IMR-90 (cell line): ENCODE results near the gene GNA14. TPM values are rescaled to one million over a fixed set of nuclear protein-coding genes. Genes with fewer than 3 reads are reported as not detected.

ENCODE experiments used
- ATAC-seq: fragments of 200-7000 bp; cut with Tn5 transposase; 2 replicates; pipeline ENCODE4 v1.9.1; 2020; ENCODE audit warnings: low read depth, mild to moderate bottlenecking, moderate library complexity
- BruUV-seq: library from RNA; stranded (reverse); fragments of 400-500 nt; replicated peaks from 2 replicates; lab custom pipeline; 2021; lab: Mats Ljungman, UMichigan
- CTCF ChIA-PET: fragments of 300-600 bp; formaldehyde crosslinking; extraction: SDS; loops from one replicate; lab custom pipeline; 2021; ENCODE audit warnings: antibody characterized with exemption; lab: Yijun Ruan, JAX
- POLR2A ChIA-PET: fragments of 300-600 bp; sonication (Branson Sonifier 250); formaldehyde crosslinking; loops from one replicate; lab custom pipeline; 2022; ENCODE audit warnings: antibody characterized with exemption; ENCODE audit not compliant: unreplicated experiment; lab: Charles Lee
- DNase-seq: peaks from one replicate; pipeline ENCODE4 v3.0.0; 2013
- H2AFZ ChIP-seq: replicated peaks from 2 replicates; pipeline ENCODE3; 2013; ENCODE audit warnings: low read length, mild to moderate bottlenecking; ENCODE audit not compliant: poor library complexity
- H2AK5ac ChIP-seq: 2 replicates; pipeline ENCODE4 v1.6.1; 2013; ENCODE audit warnings: low read depth, low read length, inconsistent platforms
- H2AK9ac ChIP-seq: replicated peaks from 2 replicates; pipeline ENCODE3; 2013; ENCODE audit warnings: mild to moderate bottlenecking, low read depth, low read length, moderate library complexity; ENCODE audit not compliant: poor library complexity
- H2BK120ac ChIP-seq: 2 replicates; pipeline ENCODE4 v1.6.1; 2013; ENCODE audit warnings: low read depth, low read length, inconsistent platforms
- H2BK15ac ChIP-seq: 3 replicates; pipeline ENCODE4 v1.6.1; 2013; ENCODE audit warnings: low read depth, low read length, inconsistent platforms
- H2BK20ac ChIP-seq: 2 replicates; pipeline ENCODE4 v1.6.1; 2013; ENCODE audit warnings: low read depth, mild to moderate bottlenecking, inconsistent platforms, low read length, moderate library complexity
- H2BK5ac ChIP-seq: 2 replicates; pipeline ENCODE4 v1.6.1; 2013; ENCODE audit warnings: mild to moderate bottlenecking, low read depth, low read length, inconsistent platforms; ENCODE audit not compliant: poor library complexity, severe bottlenecking
- H3K14ac ChIP-seq: replicated peaks from 2 replicates; pipeline ENCODE4 v1.6.1; 2013; ENCODE audit warnings: low read depth, low read length, inconsistent platforms
- H3K18ac ChIP-seq: 2 replicates; pipeline ENCODE4 v1.6.1; 2013; ENCODE audit warnings: low read depth, low read length, control low read depth
- H3K23ac ChIP-seq: 2 replicates; pipeline ENCODE4 v1.6.1; 2013; ENCODE audit warnings: low read depth, low read length, inconsistent platforms
- H3K27ac ChIP-seq: 2 replicates; pipeline ENCODE4 v1.5.1; 2013; ENCODE audit warnings: mild to moderate bottlenecking, control low read depth, low read length; ENCODE audit not compliant: insufficient read depth
- H3K27me3 ChIP-seq: 2 replicates; pipeline ENCODE4 v1.6.1; 2013; ENCODE audit warnings: low read length; ENCODE audit not compliant: control insufficient read depth, insufficient read depth
- H3K36me3 ChIP-seq: 2 replicates; pipeline ENCODE4 v1.6.1; 2013; ENCODE audit warnings: low read length, mixed read lengths; ENCODE audit not compliant: control insufficient read depth, insufficient read depth
- H3K4ac ChIP-seq: 2 replicates; pipeline ENCODE4 v1.6.1; 2013; ENCODE audit warnings: low read depth, low read length, inconsistent platforms
- H3K4me1 ChIP-seq: 2 replicates; pipeline ENCODE4 v1.6.1; 2013; ENCODE audit warnings: low read length, mixed read lengths; ENCODE audit not compliant: control insufficient read depth, insufficient read depth
- H3K4me2 ChIP-seq: 2 replicates; pipeline ENCODE4 v1.6.1; 2013; ENCODE audit warnings: low read depth, mild to moderate bottlenecking, control low read depth, low read length, moderate library complexity
- H3K4me3 ChIP-seq: 2 replicates; pipeline ENCODE4 v1.5.1; 2013; ENCODE audit warnings: low read depth, mild to moderate bottlenecking, control low read depth, low read length, moderate library complexity; ENCODE audit not compliant: insufficient read depth
- H3K56ac ChIP-seq: 2 replicates; pipeline ENCODE4 v1.6.1; 2013; ENCODE audit warnings: low read length, inconsistent platforms; ENCODE audit not compliant: insufficient read depth; ENCODE audit errors: extremely low read depth
- H3K79me1 ChIP-seq, 2 experiments: 2 replicates each; pipeline ENCODE4 v1.6.1; 2013; ENCODE audit warnings: low read length in 2 of 2, inconsistent platforms in 1 of 2, low read depth in 1 of 2
- H3K9ac ChIP-seq: 2 replicates; pipeline ENCODE4 v1.6.1; 2013; ENCODE audit warnings: low read depth, low read length, control low read depth
- H3K9me1 ChIP-seq: 2 replicates; pipeline ENCODE4 v1.6.1; 2013; ENCODE audit warnings: low read length, inconsistent platforms; ENCODE audit not compliant: insufficient read depth
- H3K9me3 ChIP-seq: 2 replicates; pipeline ENCODE4 v1.6.1; 2013; ENCODE audit warnings: low read length; ENCODE audit not compliant: control insufficient read depth, insufficient read depth
- H4K20me1 ChIP-seq: 2 replicates; pipeline ENCODE4 v1.6.1; 2013; ENCODE audit warnings: low read length, inconsistent platforms; ENCODE audit not compliant: insufficient read depth
- H4K5ac ChIP-seq: 2 replicates; pipeline ENCODE4 v1.6.1; 2013; ENCODE audit warnings: mild to moderate bottlenecking, low read depth, low read length, control low read depth
- H4K8ac ChIP-seq, 2 experiments: 2 replicates each; pipeline ENCODE4 v1.6.1; 2013; ENCODE audit warnings: low read depth in 2 of 2, low read length in 2 of 2, control low read depth in 1 of 2, inconsistent platforms in 1 of 2
- H4K91ac ChIP-seq: 2 replicates; pipeline ENCODE4 v1.6.1; 2013; ENCODE audit warnings: low read depth, low read length, inconsistent platforms; ENCODE audit not compliant: insufficient read depth
- CEBPB ChIP-seq: IDR thresholded peaks from 2 replicates; pipeline ENCODE4 v1.6.1; 2012; ENCODE audit warnings: low read depth, low read length, improper control_type of control experiment
- CHD1 ChIP-seq: IDR thresholded peaks from 2 replicates; pipeline ENCODE4 v1.6.1; 2012; ENCODE audit warnings: low read depth, low read length, improper control_type of control experiment
- ELK1 ChIP-seq: fragments of 150-350 bp; IDR thresholded peaks from 2 replicates; pipeline ENCODE4 v1.6.1; 2016; ENCODE audit warnings: low read depth, mild to moderate bottlenecking, low read length, moderate library complexity, borderline replicate concordance
- MAZ ChIP-seq: IDR thresholded peaks from 2 replicates; pipeline ENCODE4 v1.6.1; 2012; ENCODE audit warnings: low read depth, mild to moderate bottlenecking, low read length, improper control_type of control experiment, moderate library complexity, borderline replicate concordance
- MXI1 ChIP-seq: IDR thresholded peaks from 2 replicates; pipeline ENCODE4 v1.6.1; 2012; ENCODE audit warnings: low read depth, mild to moderate bottlenecking, low read length, moderate library complexity, borderline replicate concordance
- NFE2L2 ChIP-seq: fragments of 150-350 bp; IDR thresholded peaks from 2 replicates; pipeline ENCODE4 v1.6.1; 2016; ENCODE audit warnings: low read depth, mild to moderate bottlenecking, low read length
- POLR2A ChIP-seq: IDR thresholded peaks from 2 replicates; pipeline ENCODE4 v1.6.1; 2012; ENCODE audit warnings: mild to moderate bottlenecking, low read depth, low read length
- RAD21 ChIP-seq: IDR thresholded peaks from 2 replicates; pipeline ENCODE4 v1.6.1; 2012; ENCODE audit warnings: low read length, improper control_type of control experiment
- SMC3 ChIP-seq: fragments of 150-350 bp; IDR thresholded peaks from 2 replicates; pipeline ENCODE4 v1.6.1; 2016; ENCODE audit warnings: low read depth, mild to moderate bottlenecking, antibody characterized with exemption, low read length, moderate library complexity
- WGBS, 2 experiments: methylation state at CpG; one replicate each; pipeline versions ENCODE4 v1.1.5 to v1.1.7; 2013; ENCODE audit warnings: missing lambda C conversion rate in 2 of 2; ENCODE audit not compliant: insufficient read length in 1 of 2; ENCODE audit errors: extremely low coverage in 2 of 2; 5-methylcytosine and 5-hydroxymethylcytosine counted together
- dilution Hi-C: fragments of 300-500 bp; cut with HindIII; formaldehyde crosslinking; loops from one replicate; pipeline ENCODE4 v1.14.3; 2018; ENCODE audit warnings: low sequenced_read_pairs; ENCODE audit not compliant: unreplicated experiment
- in situ Hi-C: fragments of 300-500 bp; cut with MboI; formaldehyde crosslinking; loops from 3 replicates; pipeline ENCODE4 v1.14.3; 2019; ENCODE audit warnings: low sequenced_read_pairs, inconsistent platforms, mixed read lengths
- intact Hi-C: fragments of 100-400 bp; cut with micrococcal nuclease; formaldehyde crosslinking; loops from 2 replicates; pipeline ENCODE4 v1.10.0; 2022
- polyA plus RNA-seq, 3 experiments: library from polyadenylated mRNA; depleted of rRNA; stranded (reverse); fragments of >200 nt; gene quantifications; 2 replicates each; pipeline ENCODE4 v1.2.3, GENCODE V29; 2012; ENCODE audit warnings: low replicate concordance in 1 of 3
- total RNA-seq: library from RNA; depleted of rRNA; stranded (reverse); fragments of >200 nt; gene quantifications from 2 replicates; pipeline ENCODE4 v1.2.3, GENCODE V29; 2012

The GNA14 gene
- total and polyA plus RNA-seq, 2 of the 4 experiments (the other 2 are of a cell fraction) = under 0.01 to 0.03 TPM

DNA sequence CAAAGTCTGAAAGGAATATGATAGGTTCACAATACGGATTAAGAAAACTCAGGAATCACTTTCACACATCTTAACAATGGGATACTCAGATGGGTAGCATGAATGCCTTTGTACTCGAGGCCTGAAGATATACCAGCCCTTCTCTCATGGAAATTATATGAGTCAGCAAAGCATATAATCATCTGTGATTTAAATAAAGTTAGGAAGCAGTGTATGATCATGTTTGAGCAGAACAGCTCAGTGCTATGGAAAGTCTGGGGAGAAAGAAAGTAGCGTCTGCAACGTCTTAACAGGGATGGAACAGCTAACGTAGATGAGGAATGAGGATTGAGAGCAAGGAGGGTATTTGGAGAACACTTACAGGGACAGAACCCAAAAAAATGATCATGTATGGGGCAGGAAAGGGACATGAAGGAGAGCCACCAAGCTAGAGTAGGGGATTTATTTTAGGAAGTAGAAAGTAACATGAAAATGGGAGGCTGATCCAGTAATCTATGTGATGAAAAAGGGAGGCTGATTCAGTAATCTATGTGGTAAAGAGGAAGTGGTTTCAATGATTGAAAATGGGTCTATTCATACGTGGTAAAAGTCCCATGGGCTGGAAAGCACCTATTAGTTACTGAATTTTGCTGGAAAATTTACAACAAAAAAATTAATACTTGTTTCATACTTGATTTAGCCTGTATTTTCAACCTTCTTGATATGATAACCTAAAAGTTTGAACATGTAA is 85.9 kb downstream of the GNA14 start:
- CTCF ChIA-PET = interaction anchor here (0.5 kb wide), 1 partner anchor 489 kb away, joined by 4 read pairs; no protein-coding TSS in a partner anchor

More for the DNA sequence above, 85.9 kb downstream of the GNA14 start:
- Histone ChIP-seq H4K8ac (no peak overlapping the region), H3K9me3 (no peaks in the 10 kb centered on the region), H4K5ac (no peak overlapping the region), H3K18ac (no peak overlapping the region), H3K36me3 (no peaks in the 10 kb centered on the region), H2BK20ac (no peak overlapping the region), H3K4ac (no peak overlapping the region), H3K56ac (no peak overlapping the region), H2BK15ac (no peak overlapping the region), H2AFZ (no peak overlapping the region), H3K23ac (no peak overlapping the region), H3K27ac (no peak overlapping the region), H3K9me1 (no peaks in the 10 kb centered on the region), H3K4me1 (no peaks in the 10 kb centered on the region), H2AK9ac (no peak overlapping the region), H3K27me3 (peaks cover 2% of the 10 kb centered on the region; the same call in 1 of the 2 replicates), H2BK5ac (no peak overlapping the region), H2AK5ac (no peak overlapping the region), H4K20me1 (no peaks in the 10 kb centered on the region), H3K79me1 (no peaks in the 10 kb centered on the region), H2BK120ac (no peak overlapping the region), H4K91ac (no peak overlapping the region), H3K4me3 (no peak overlapping the region), H3K14ac (no peak overlapping the region), H3K4me2 (no peak overlapping the region), H3K9ac (no peak overlapping the region)
- POLR2A ChIA-PET = no interaction called here
- dilution Hi-C loops (no loop called here), in situ Hi-C loops (no loop called here), intact Hi-C loops (no loop called here)
- no TSS peak for BruUV-seq
- no peak for DNase-seq
- no peak for ATAC-seq
- 70% methylated on average over 3 of the region's 6 CpGs; no CpG with 5 or more reads in 1 of the 2 experiments for WGBS, 2 experiments
- TF ChIP-seq POLR2A (no peak), ELK1 (no peak), MXI1 (no peak), RAD21 (no peak), MAZ (no peak), CEBPB (no peak), SMC3 (no peak), NFE2L2 (no peak), CHD1 (no peak)
